Neuron (in vitro differentiated cells): ENCODE data around the gene RBM17.
"Not testable (repeated sequence)": the region's sequence is repeated elsewhere in the genome, so short reads cannot be mapped to it uniquely, and the experiment has no call there.

Experiments
- H2AFZ ChIP-seq: one replicate; pipeline ENCODE4 v1.6.1; 2013; ENCODE audit warnings: low read depth, mild to moderate bottlenecking, inconsistent platforms, low read length, moderate library complexity
- H3K27me3 ChIP-seq: one replicate; pipeline ENCODE4 v1.6.1; 2013; ENCODE audit warnings: low read length; ENCODE audit not compliant: insufficient read depth
- H3K36me3 ChIP-seq: one replicate; pipeline ENCODE4 v1.6.1; 2013; ENCODE audit warnings: low read length; ENCODE audit not compliant: insufficient read depth
- H3K4me1 ChIP-seq: one replicate; pipeline ENCODE4 v1.6.1; 2013; ENCODE audit warnings: low read length; ENCODE audit not compliant: insufficient read depth
- H3K4me3 ChIP-seq: 2 replicates; pipeline ENCODE4 v1.5.1; 2013; ENCODE audit warnings: mild to moderate bottlenecking, low read length, moderate library complexity
- H3K9me3 ChIP-seq: one replicate; pipeline ENCODE4 v1.6.1; 2013; ENCODE audit warnings: low read length

The RBM17 gene

GRCh38 chr10:6115824-6116350 is 27.1 kb downstream of the RBM17 start:
- Histone ChIP-seq H3K36me3 (peaks cover 59% of the 10 kb centered on the region), H3K27me3 (no peaks in the 10 kb centered on the region), H3K9me3 (peaks cover 1% of the 10 kb centered on the region), H3K4me1 (no peaks in the 10 kb centered on the region), H2AFZ (no peak overlapping the region), H3K4me3 (no peak overlapping the region)

- Histone ChIP-seq H3K36me3 (peaks cover 50% of the 10 kb centered on the region), H3K27me3 (no peaks in the 10 kb centered on the region)
Observed at GRCh38 chr10:6116806-6117205, 28.0 kb downstream of the RBM17 start.

GRCh38 chr10:6117711-6118110 is 28.9 kb downstream of the RBM17 start:
- no peaks in the 10 kb centered on the region for H3K4me1 ChIP-seq
- H2AFZ ChIP-seq = no peak overlapping the region
- no peak overlapping the region for H3K4me3 ChIP-seq
- H3K27me3 ChIP-seq = no peaks in the 10 kb centered on the region
- H3K36me3 ChIP-seq = peaks cover 40% of the 10 kb centered on the region
- peaks cover 1% of the 10 kb centered on the region for H3K9me3 ChIP-seq

More at GRCh38 chr10:6116806-6117205, 28.0 kb downstream of the RBM17 start:
- Histone ChIP-seq H2AFZ (no peak overlapping the region), H3K4me1 (no peaks in the 10 kb centered on the region), H3K4me3 (no peak overlapping the region), H3K9me3 (peaks cover 1% of the 10 kb centered on the region)

DNA sequence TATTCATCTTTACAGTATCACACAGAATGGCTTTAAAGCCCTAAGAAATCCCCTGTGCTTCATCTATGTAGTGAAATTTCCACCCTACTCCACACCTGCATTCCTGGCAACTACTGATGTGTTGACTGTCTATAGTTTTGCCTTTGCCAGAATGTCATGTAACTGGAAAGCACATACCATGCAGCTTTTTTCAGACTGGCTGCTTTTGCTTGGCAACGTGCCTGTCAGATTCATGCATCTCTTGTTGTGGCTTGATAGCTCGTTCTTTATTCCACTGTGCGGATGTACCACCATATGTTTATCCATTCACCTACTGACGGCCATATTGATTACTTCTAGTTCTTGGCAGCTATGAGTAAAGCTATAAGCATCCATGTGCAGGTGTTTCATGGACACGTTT is 30.6 kb downstream of the RBM17 start:
- H3K36me3 ChIP-seq = peaks cover 23% of the 10 kb centered on the region
- no peaks in the 10 kb centered on the region for H3K4me1 ChIP-seq
- no peak overlapping the region for H2AFZ ChIP-seq
- no peak overlapping the region for H3K4me3 ChIP-seq
- peaks cover 1% of the 10 kb centered on the region for H3K9me3 ChIP-seq
- no peaks in the 10 kb centered on the region for H3K27me3 ChIP-seq

DNA sequence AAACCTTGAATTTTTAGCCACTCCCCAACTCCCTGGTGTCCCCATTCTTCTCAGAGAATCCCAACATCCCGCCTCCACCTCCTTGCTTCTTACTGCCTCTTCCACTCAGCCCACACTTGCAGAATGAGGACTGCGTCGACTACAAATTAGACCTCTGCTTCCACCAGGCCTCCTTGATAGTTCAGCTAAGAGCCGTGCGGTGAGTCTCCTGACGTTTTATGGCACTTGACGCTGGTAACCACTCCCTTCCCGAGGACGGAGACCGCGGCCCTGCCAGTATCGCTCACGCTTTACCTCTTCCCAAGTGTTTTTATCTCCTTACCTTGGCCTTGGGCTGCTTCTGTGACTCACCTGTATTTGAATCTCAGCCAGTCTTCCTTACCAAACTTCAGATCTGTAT is 31.1 kb downstream of the RBM17 start:
- H3K4me3 ChIP-seq = no peak overlapping the region
- H3K9me3 ChIP-seq = peaks cover 1% of the 10 kb centered on the region
- no peaks in the 10 kb centered on the region for H3K4me1 ChIP-seq
- H3K36me3 ChIP-seq = peaks cover 18% of the 10 kb centered on the region
- H2AFZ ChIP-seq = no peak overlapping the region
- no peaks in the 10 kb centered on the region for H3K27me3 ChIP-seq

- H3K27me3 ChIP-seq = no peaks in the 10 kb centered on the region
- H3K9me3 ChIP-seq = peaks cover 1% of the 10 kb centered on the region
- H3K36me3 ChIP-seq = peaks cover 11% of the 10 kb centered on the region
- H3K4me1 ChIP-seq = no peaks in the 10 kb centered on the region
- H3K4me3 ChIP-seq = no peak overlapping the region
- H2AFZ ChIP-seq = no peak overlapping the region
Observed at GRCh38 chr10:6120691-6121090, 31.9 kb downstream of the RBM17 start.

DNA sequence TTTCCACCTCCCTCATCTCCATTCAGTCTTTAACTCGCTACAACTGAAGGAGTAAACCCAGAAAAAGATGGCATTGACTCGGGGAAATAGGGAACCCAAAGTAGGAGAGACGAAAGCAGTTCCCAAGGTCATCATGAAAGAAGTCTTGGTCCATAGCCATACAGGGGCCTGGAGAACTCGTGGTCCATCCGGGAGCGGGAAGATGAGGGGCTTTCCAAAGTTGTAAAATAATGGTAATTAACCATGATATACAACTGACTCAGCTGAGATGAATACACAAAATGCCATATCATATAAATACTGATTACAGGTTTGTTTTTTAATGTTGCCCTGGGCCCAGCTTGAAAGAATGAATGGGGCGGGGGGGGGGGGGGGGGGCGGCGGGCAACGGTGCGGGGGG is 32.3 kb downstream of the RBM17 start:
- Histone ChIP-seq H3K27me3 (no peaks in the 10 kb centered on the region), H2AFZ (no peak overlapping the region), H3K4me1 (no peaks in the 10 kb centered on the region), H3K4me3 (no peak overlapping the region), H3K36me3 (peaks cover 7% of the 10 kb centered on the region), H3K9me3 (peaks cover 1% of the 10 kb centered on the region)

GRCh38 chr10:6123532-6123931 is 34.7 kb downstream of the RBM17 start:
- H3K36me3 ChIP-seq = no peaks in the 10 kb centered on the region
- no peaks in the 10 kb centered on the region for H3K4me1 ChIP-seq

DNA sequence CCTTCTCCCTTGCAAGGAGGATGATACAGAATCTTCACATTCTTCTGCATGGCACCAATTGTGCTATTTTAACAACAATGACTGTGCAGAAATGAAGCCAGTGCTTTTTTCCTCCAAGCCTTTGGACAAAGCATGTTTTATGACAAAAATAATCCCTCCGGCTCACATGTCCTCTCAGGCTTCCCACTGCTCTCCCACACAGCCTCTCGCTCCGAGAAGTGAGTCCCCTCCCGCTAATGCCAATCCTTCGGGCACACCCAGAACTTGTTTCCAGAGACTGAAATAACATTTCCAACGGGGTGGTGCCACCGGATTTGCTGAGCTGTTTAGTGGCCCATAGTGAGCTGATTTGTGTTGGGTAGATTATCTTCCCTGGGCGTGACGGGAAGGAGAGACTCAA is 35.8 kb downstream of the RBM17 start:
- Histone ChIP-seq H3K27me3 (no peaks in the 10 kb centered on the region), H3K4me3 (no peak overlapping the region), H3K4me1 (no peaks in the 10 kb centered on the region), H2AFZ (no peak overlapping the region), H3K9me3 (no peaks in the 10 kb centered on the region), H3K36me3 (no peaks in the 10 kb centered on the region)

More at GRCh38 chr10:6123532-6123931, 34.7 kb downstream of the RBM17 start:
- no peak overlapping the region for H2AFZ ChIP-seq
- H3K4me3 ChIP-seq = no peak overlapping the region
- no peaks in the 10 kb centered on the region for H3K9me3 ChIP-seq
- H3K27me3 ChIP-seq = no peaks in the 10 kb centered on the region

- not testable (repeated sequence) for H3K4me1 ChIP-seq, H3K36me3 ChIP-seq, H3K9me3 ChIP-seq, H2AFZ ChIP-seq, H3K4me3 ChIP-seq, H3K27me3 ChIP-seq
Observed at GRCh38 chr10:6127461-6127860, 38.6 kb downstream of the RBM17 start.

DNA sequence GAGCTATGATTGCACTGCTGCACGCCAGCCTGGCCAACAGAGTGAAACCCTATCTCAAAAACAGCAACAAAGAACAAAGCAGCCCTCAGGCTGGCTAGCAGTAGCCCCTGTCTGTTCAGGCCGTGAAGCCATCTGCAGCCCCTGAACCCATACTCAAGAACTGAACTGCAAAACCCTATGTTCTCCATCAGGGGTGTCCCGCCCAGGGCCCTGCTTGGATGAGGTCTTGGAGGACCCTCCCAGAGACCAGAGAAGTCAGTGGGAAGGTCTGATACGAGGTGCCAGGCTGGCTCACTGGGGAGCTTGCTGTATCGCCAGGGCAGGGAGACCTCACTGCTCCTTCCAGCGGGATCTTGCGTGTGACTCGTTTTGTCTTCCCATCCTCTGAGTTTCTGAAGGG is 39.3 kb downstream of the RBM17 start:
- H3K4me1 ChIP-seq = no peaks in the 10 kb centered on the region
- no peaks in the 10 kb centered on the region for H3K9me3 ChIP-seq
- H3K36me3 ChIP-seq = no peaks in the 10 kb centered on the region
- no peak overlapping the region for H3K4me3 ChIP-seq
- H2AFZ ChIP-seq = no peak overlapping the region
- no peaks in the 10 kb centered on the region for H3K27me3 ChIP-seq

GRCh38 chr10:6128591-6129251 is 39.9 kb downstream of the RBM17 start:
- Histone ChIP-seq H3K4me1 (no peaks in the 10 kb centered on the region), H3K4me3 (no peak overlapping the region), H3K27me3 (no peaks in the 10 kb centered on the region), H2AFZ (no peak overlapping the region), H3K36me3 (no peaks in the 10 kb centered on the region), H3K9me3 (no peaks in the 10 kb centered on the region)

- Histone ChIP-seq H3K36me3 (no peaks in the 10 kb centered on the region), H3K4me3 (no peak overlapping the region), H2AFZ (no peak overlapping the region), H3K4me1 (no peaks in the 10 kb centered on the region), H3K9me3 (no peaks in the 10 kb centered on the region), H3K27me3 (no peaks in the 10 kb centered on the region)
Observed at GRCh38 chr10:6130848-6131470, 42.1 kb downstream of the RBM17 start.
